HCT116 (cell line): ENCODE measurements around the gene UQCC5. TPM values are rescaled to one million over a fixed set of nuclear protein-coding genes. Genes with fewer than 3 reads are reported as not detected.

Experiments
- ATAC-seq: fragments of 200-7000 bp; cut with Tn5 transposase; 2 replicates; pipeline ENCODE4 v1.9.1; 2020; ENCODE audit warnings: mild to moderate bottlenecking, moderate library complexity
- BruUV-seq: library from RNA; stranded (reverse); fragments of 400-500 nt; replicated peaks from 2 replicates; lab custom pipeline; 2021; lab: Mats Ljungman, UMichigan
- CTCF ChIA-PET: fragments of 300-600 bp; sonication (Branson Sonifier 250); formaldehyde crosslinking; loops from one replicate; lab custom pipeline; 2021; ENCODE audit warnings: antibody characterized with exemption; lab: Charles Lee
- POLR2A ChIA-PET: fragments of 300-600, 350-600 bp; sonication (Branson Sonifier 250); formaldehyde crosslinking; loops from one replicate; lab custom pipeline; 2021; ENCODE audit warnings: antibody characterized with exemption; lab: Charles Lee
- RAD21 ChIA-PET, 2 experiments: fragments of 300-600 bp; sonication (Branson Sonifier 250); formaldehyde crosslinking; loops; one replicate each; lab custom pipeline; 2023; ENCODE audit warnings: low total read pairs in 2 of 2; ENCODE audit not compliant: uncharacterized antibody in 2 of 2, unreplicated experiment in 2 of 2, low non-redundant PET in 1 of 2; lab: Charles Lee
- DNase-seq: peaks from one replicate; pipeline ENCODE4 v3.0.0-alpha.2; 2010; ENCODE audit warnings: low read depth, low spot score
- H2AFZ ChIP-seq: fragments of 200-600 bp; shearing (Covaris generic), sonication (generic); 2 replicates; pipeline ENCODE4 v1.6.1; 2017; ENCODE audit warnings: low read depth, mixed run types, mixed read lengths, antibody characterized with exemption, low read length; ENCODE audit not compliant: poor library complexity, severe bottlenecking
- H3K27ac ChIP-seq: 2 replicates; pipeline ENCODE4 v1.5.1; 2012; ENCODE audit warnings: low read depth, low read length
- H3K27me3 ChIP-seq: fragments of 200-600 bp; sonication (generic); 2 replicates; pipeline ENCODE4 v1.6.1; 2016; ENCODE audit warnings: mixed run types, low read length, mixed read lengths; ENCODE audit not compliant: insufficient read depth
- H3K36me3 ChIP-seq, 2 experiments: fragments of 200-500 bp in 1 of 2; fragments of 200-600 bp in 1 of 2; sonication (Bioruptor generic) in 1 of 2; sonication (generic) in 1 of 2; 2 replicates each; pipeline versions ENCODE4 v1.5.1 to v1.6.1; 2014 to 2016; ENCODE audit warnings: low read length in 2 of 2, inconsistent platforms in 1 of 2, mixed read lengths in 1 of 2, mixed run types in 1 of 2; ENCODE audit not compliant: insufficient read depth in 2 of 2, control insufficient read depth in 1 of 2
- H3K4me1 ChIP-seq, 2 experiments: fragments of 200-600 bp in 1 of 2; sonication (generic) in 1 of 2; 2 replicates each; pipeline versions ENCODE4 v1.5.1 to v1.6.1; 2012 to 2017; ENCODE audit warnings: low read length in 2 of 2, inconsistent platforms in 1 of 2, mild to moderate bottlenecking in 1 of 2, mixed read lengths in 1 of 2, mixed run types in 1 of 2, moderate library complexity in 1 of 2; ENCODE audit not compliant: insufficient read depth in 2 of 2, control insufficient read depth in 1 of 2
- H3K4me2 ChIP-seq: fragments of 200-600 bp; sonication (generic); 2 replicates; pipeline ENCODE4 v1.6.1; 2017; ENCODE audit warnings: mixed run types, low read length, mixed read lengths
- H3K4me3 ChIP-seq, 2 experiments: fragments of 200-600 bp in 1 of 2; sonication (generic) in 1 of 2; replicated peaks in 1 of 2; 2 replicates each; pipeline ENCODE4 v1.5.1; 2011 to 2016; ENCODE audit warnings: low read length in 2 of 2, control low read depth in 1 of 2, low read depth in 1 of 2, mild to moderate bottlenecking in 1 of 2, mixed read lengths in 1 of 2, mixed run types in 1 of 2
- H3K79me2 ChIP-seq: fragments of 200-600 bp; sonication (generic); 2 replicates; pipeline ENCODE4 v1.6.1; 2017; ENCODE audit warnings: mild to moderate bottlenecking, mixed run types, low read length, moderate library complexity, mixed read lengths; ENCODE audit not compliant: insufficient read depth
- H3K9ac ChIP-seq: fragments of 200-600 bp; sonication (generic); 2 replicates; pipeline ENCODE4 v1.6.1; 2016; ENCODE audit warnings: low read length, mixed read lengths
- H3K9me2 ChIP-seq: fragments of 200-600 bp; sonication (generic), shearing (Covaris generic); 2 replicates; pipeline ENCODE4 v1.6.1; 2017; ENCODE audit warnings: mixed run types, mild to moderate bottlenecking, moderate library complexity; ENCODE audit not compliant: insufficient read depth
- H3K9me3 ChIP-seq, 2 experiments: fragments of 200-500 bp in 1 of 2; fragments of 200-600 bp in 1 of 2; sonication (Bioruptor generic) in 1 of 2; sonication (generic) in 1 of 2; 2 replicates each; pipeline ENCODE4 v1.6.1; 2014 to 2017; ENCODE audit warnings: low read length in 2 of 2, mixed read lengths in 2 of 2, inconsistent platforms in 1 of 2, low read depth in 1 of 2, mild to moderate bottlenecking in 1 of 2, mixed run types in 1 of 2, moderate library complexity in 1 of 2; ENCODE audit not compliant: control insufficient read depth in 1 of 2, insufficient read depth in 1 of 2
- H4K20me1 ChIP-seq: fragments of 200-600 bp; sonication (generic), shearing (Covaris generic); 2 replicates; pipeline ENCODE4 v1.6.1; 2017; ENCODE audit warnings: mixed run types, mild to moderate bottlenecking, moderate library complexity; ENCODE audit not compliant: insufficient read depth
- CBX3 ChIP-seq: IDR thresholded peaks from 2 replicates; pipeline ENCODE4 v1.6.1; 2012; ENCODE audit warnings: low read depth
- EGR1 ChIP-seq: IDR thresholded peaks from 2 replicates; pipeline ENCODE4 v1.6.1; 2012; ENCODE audit warnings: low read depth
- EZH2 ChIP-seq: fragments of 200-600 bp; sonication (generic); IDR thresholded peaks from 2 replicates; pipeline ENCODE4 v1.6.1; 2017; ENCODE audit warnings: antibody characterized with exemption, mixed run types
- JUND ChIP-seq: IDR thresholded peaks from 2 replicates; pipeline ENCODE4 v1.6.1; 2012
- POLR2A ChIP-seq: IDR thresholded peaks from 2 replicates; pipeline ENCODE4 v1.7.0; 2011; ENCODE audit warnings: borderline replicate concordance; ENCODE audit not compliant: insufficient read depth, insufficient read length; ENCODE audit errors: extremely low read depth
- POLR2AphosphoS5 ChIP-seq: IDR thresholded peaks from 2 replicates; pipeline ENCODE4 v1.6.1; 2011; ENCODE audit warnings: mild to moderate bottlenecking, low read depth, low read length, moderate library complexity
- SP1 ChIP-seq: IDR thresholded peaks from 2 replicates; pipeline ENCODE4 v1.6.1; 2012; ENCODE audit warnings: low read depth
- SRF ChIP-seq: IDR thresholded peaks from 2 replicates; pipeline ENCODE4 v1.6.1; 2012; ENCODE audit warnings: low read depth
- TCF7L2 ChIP-seq: IDR thresholded peaks from 2 replicates; pipeline ENCODE4 v1.7.0; 2011; ENCODE audit warnings: borderline replicate concordance, inconsistent platforms; ENCODE audit not compliant: insufficient read depth, insufficient read length; ENCODE audit errors: extremely low read depth
- YY1 ChIP-seq: IDR thresholded peaks from 2 replicates; pipeline ENCODE4 v1.6.1; 2011; ENCODE audit warnings: low read length, low read depth, moderate library complexity, mild to moderate bottlenecking; ENCODE audit not compliant: insufficient replicate concordance; ENCODE audit errors: extremely low read depth
- ZFX ChIP-seq: fragments of 450-650 bp; IDR thresholded peaks from 2 replicates; pipeline ENCODE4 v1.6.1; 2017
- intact Hi-C: fragments of 100-400 bp; cut with micrococcal nuclease; formaldehyde crosslinking; loops from 2 replicates; pipeline ENCODE4 v1.10.0; 2022
- total RNA-seq: library from RNA; stranded (reverse); gene quantifications from one replicate; pipeline ENCODE4 v1.2.1, GENCODE V29; 2021; ENCODE audit not compliant: unreplicated experiment
- TF ChIP-seq, protein P1 (sequence below): IDR thresholded peaks from 2 replicates; pipeline ENCODE4 v1.6.1; 2012; ENCODE audit warnings: low read depth
- TF ChIP-seq, protein P2 (sequence below): IDR thresholded peaks from 2 replicates; pipeline ENCODE4 v1.6.1; 2012
- TF ChIP-seq, protein P3 (sequence below): IDR thresholded peaks from 2 replicates; pipeline ENCODE4 v1.6.1; 2011; ENCODE audit warnings: mild to moderate bottlenecking, low read length, moderate library complexity; ENCODE audit not compliant: insufficient replicate concordance; ENCODE audit errors: extremely low read depth

The UQCC5 gene
- total RNA-seq, 1 experiment from 2014 or later: 14.1 TPM

DNA sequence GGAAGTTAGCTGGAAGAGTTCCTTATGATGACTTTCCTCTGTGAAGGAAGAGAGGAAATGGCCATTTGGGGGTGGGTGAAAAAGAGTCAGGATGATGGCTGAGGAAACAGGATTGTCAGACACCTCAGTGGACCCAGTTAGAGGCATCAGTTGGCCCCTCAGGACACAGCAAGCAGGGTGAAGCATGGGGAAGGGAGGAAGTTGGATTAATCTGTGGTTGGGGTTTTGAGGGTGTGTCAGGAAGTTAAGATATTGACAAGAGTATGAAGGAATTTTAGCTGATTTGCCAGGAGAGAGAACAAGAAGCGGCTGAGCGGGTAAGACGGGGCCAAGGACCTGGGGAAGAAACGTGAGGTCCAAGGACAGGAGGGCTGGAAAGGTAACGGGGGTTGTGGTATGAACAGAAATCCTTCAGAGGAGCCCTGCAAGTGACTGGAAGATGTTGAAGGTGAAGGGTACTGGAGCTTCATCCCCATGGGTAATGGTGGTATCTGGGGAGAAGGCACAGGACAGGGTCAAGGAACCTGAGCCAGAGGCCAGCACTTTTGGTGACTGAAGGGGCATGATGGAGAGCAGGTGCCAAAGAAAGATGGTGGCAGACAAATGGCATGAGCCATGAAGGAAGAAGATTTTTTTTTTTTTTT is 2.7 kb downstream of the UQCC5 start:
- CTCF ChIA-PET: no interaction called here
- Histone ChIP-seq H3K9ac (no peak overlapping the region), H3K27me3 (no peaks in the 10 kb centered on the region), H3K36me3 (peaks cover 0 to 7% of the 10 kb centered on the region in 2 experiments; a peak in 1 of 4 replicates), H3K4me1 (peaks cover 7 to 21% of the 10 kb centered on the region in 2 experiments; a peak in 3 of 4 replicates), H3K79me2 (peaks cover 55% of the 10 kb centered on the region), H4K20me1 (no peaks in the 10 kb centered on the region), H3K4me2 (no peak overlapping the region), H3K4me3 (no peak overlapping the region), H3K27ac (no peak overlapping the region), H3K9me3 (no peaks in the 10 kb centered on the region), H3K9me2 (no peaks in the 10 kb centered on the region), H2AFZ (no peak overlapping the region)
- no peak for ATAC-seq
- POLR2A ChIA-PET: interaction anchor here (0.7 kb wide), 1 partner anchor 328 kb away, joined by 3 read pairs; no protein-coding TSS in a partner anchor
- intact Hi-C loops: no loop called here
- TF ChIP-seq EZH2 (no peak), POLR2A (no peak), JUND (no peak), ZFX (no peak), SRF (no peak), TCF7L2 (no peak), SP1 (no peak), CBX3 (no peak), POLR2AphosphoS5 (no peak), YY1 (no peak), EGR1 (no peak)
- TF ChIP-seq, protein P1, sequence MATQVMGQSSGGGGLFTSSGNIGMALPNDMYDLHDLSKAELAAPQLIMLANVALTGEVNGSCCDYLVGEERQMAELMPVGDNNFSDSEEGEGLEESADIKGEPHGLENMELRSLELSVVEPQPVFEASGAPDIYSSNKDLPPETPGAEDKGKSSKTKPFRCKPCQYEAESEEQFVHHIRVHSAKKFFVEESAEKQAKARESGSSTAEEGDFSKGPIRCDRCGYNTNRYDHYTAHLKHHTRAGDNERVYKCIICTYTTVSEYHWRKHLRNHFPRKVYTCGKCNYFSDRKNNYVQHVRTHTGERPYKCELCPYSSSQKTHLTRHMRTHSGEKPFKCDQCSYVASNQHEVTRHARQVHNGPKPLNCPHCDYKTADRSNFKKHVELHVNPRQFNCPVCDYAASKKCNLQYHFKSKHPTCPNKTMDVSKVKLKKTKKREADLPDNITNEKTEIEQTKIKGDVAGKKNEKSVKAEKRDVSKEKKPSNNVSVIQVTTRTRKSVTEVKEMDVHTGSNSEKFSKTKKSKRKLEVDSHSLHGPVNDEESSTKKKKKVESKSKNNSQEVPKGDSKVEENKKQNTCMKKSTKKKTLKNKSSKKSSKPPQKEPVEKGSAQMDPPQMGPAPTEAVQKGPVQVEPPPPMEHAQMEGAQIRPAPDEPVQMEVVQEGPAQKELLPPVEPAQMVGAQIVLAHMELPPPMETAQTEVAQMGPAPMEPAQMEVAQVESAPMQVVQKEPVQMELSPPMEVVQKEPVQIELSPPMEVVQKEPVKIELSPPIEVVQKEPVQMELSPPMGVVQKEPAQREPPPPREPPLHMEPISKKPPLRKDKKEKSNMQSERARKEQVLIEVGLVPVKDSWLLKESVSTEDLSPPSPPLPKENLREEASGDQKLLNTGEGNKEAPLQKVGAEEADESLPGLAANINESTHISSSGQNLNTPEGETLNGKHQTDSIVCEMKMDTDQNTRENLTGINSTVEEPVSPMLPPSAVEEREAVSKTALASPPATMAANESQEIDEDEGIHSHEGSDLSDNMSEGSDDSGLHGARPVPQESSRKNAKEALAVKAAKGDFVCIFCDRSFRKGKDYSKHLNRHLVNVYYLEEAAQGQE: no peak
- TF ChIP-seq, protein P2, sequence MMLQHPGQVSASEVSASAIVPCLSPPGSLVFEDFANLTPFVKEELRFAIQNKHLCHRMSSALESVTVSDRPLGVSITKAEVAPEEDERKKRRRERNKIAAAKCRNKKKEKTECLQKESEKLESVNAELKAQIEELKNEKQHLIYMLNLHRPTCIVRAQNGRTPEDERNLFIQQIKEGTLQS: no peak
- TF ChIP-seq, protein P3, sequence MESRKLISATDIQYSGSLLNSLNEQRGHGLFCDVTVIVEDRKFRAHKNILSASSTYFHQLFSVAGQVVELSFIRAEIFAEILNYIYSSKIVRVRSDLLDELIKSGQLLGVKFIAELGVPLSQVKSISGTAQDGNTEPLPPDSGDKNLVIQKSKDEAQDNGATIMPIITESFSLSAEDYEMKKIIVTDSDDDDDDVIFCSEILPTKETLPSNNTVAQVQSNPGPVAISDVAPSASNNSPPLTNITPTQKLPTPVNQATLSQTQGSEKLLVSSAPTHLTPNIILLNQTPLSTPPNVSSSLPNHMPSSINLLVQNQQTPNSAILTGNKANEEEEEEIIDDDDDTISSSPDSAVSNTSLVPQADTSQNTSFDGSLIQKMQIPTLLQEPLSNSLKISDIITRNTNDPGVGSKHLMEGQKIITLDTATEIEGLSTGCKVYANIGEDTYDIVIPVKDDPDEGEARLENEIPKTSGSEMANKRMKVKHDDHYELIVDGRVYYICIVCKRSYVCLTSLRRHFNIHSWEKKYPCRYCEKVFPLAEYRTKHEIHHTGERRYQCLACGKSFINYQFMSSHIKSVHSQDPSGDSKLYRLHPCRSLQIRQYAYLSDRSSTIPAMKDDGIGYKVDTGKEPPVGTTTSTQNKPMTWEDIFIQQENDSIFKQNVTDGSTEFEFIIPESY: no peak
- no TSS peak for BruUV-seq
- RAD21 ChIA-PET: no interaction called here
- DNase-seq: no peak
